Right forelimb (tissue), 1 donor: ENCODE measurements around the gene ODC1.

ENCODE experiments used
- DNase-seq: peaks from one replicate; pipeline ENCODE4 v3.0.0-alpha.2; 2018

Gene ODC1

GRCh38 chr2:10397878-10398277 is 50.2 kb downstream of the ODC1 start:
- no peak for DNase-seq

DNA sequence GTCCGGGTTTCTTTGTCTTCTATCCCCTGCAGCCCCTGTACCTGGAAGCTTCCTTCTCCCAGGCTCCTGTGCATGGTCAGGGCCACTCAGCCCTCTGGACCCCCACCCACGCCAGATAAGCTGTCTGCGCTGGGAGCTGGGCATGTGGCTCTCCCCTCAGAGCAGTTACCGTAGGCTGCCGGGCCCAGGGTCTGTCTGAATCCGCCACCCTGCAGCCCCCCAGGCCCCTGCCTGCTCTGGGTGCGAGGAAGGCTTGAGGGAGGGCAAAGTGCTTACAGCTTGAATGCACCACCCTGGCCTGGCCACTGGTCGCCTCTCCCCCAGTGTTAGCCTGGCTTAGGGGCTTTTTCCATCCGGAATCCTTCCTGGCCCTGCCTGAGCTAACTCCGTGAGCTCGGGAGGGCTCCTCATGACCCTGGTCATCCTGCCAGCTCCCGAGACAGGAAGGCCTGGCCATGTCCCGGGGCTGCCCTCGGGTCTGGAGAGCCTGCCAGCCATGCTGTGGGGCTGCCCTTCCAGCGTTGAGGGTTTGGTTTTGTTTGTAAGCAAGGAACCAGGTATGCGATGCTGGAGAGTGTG is 50.7 kb downstream of the ODC1 start:
- DNase-seq, result no peak

GRCh38 chr2:10396464-10396863 is 51.7 kb downstream of the ODC1 start:
- no peak for DNase-seq

DNA sequence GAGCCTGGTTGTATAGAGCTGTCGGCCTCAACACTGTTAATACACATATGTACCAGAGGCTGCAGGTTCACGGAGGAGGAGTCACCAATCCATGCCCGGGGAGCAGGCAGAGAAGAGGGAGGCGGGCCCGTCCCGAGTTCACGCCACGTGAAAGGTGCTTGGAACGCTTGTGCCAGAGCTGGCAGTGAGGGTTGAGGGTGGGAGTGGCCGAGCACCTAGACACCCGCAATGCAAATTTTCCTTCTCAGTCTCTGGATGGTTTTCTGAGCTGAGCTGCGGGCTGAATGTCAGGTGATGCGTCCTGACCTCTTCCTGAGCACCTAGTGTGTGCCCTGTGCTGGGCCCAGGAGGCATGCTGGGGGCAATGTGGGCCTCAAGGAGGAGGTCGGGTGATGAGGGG is 52.2 kb downstream of the ODC1 start:
- DNase-seq, result no peak

- no peak for DNase-seq
Observed at GRCh38 chr2:10393640-10393982, 54.5 kb downstream of the ODC1 start.

DNA sequence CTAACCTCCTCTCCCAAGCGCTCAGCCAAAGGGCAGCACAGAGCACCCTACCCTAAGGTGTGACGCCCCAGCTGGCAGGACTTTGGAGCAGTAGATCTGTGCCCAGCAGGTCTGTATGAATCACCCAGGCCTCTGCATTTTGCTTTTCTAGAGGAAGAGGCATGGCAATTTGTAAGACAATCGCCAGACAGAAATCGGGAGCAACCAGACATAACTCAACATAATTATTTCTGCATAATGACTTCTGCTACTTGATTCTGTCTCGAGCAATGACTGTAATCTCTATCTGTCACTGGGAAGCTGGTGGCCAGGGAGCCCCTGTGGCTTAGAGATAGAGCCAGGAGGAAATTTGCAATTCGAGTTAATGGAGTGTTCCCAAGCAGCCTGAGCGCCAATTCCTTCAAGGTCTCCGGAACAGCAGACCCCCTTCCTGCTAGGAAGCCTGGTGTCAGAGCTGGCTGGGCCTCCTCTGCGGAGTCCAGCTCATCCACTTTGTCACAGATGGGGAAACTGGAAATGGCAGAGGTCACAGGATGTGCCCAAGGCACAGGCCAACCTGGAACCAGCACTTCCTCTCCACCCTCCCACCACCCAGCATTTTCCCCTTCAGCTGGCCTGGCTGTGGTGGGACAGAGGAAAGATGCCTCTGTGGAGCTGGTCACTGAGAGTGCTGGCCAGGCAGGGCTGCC is 55.0 kb downstream of the ODC1 start:
- no peak for DNase-seq

DNA sequence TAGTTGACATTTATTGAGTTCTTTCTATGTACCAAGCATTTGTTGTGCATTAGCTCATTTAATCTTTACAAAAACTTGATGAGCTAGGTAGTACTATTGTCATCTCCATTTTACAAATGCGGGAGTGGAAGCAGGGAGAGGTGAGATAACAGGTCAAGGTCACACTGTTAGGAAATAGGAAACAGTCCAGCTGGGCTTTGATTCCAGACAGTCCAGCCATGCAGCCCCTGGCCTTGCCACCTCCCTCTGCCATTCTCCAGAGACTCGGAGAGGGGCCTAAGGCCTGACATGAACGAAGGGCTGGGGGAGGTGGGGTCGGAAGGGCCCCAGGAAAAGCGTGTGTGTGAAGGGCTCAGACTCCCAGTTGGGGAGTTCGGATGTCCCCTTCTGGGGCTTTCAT is 55.6 kb downstream of the ODC1 start:
- no peak for DNase-seq

GRCh38 chr2:10392100-10392499 is 56.0 kb downstream of the ODC1 start:
- no peak for DNase-seq

DNA sequence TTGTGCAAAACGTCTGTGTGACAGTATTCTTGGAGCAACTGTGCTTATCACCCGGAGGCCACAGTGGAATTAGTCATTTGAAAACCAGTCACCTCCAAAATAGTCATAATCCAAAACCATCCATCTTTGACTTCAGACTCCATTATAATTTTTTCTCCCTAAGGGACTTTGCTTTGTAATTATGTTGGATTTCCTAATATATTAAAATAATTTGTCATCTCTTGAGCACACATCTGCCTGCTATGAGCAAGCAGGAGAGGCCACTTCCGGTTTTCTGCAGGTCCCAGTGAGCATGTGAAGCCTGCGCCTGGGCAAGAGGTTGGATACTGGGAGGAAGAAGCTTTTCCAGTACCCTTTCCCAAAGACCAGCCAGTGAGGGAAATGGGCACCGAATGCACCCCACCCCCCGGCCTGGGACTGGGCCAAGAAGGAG is 57.7 kb downstream of the ODC1 start:
- DNase-seq, result no peak
